T follicular helper cell (primary cell): ENCODE measurements around the gene MMAA.
"Not testable (repeated sequence)": the region's sequence is repeated elsewhere in the genome, so short reads cannot be mapped to it uniquely, and the experiment has no call there.

Source experiments
- DNase-seq: peaks from one replicate; pipeline ENCODE4 v3.0.0-alpha.2; 2020; ENCODE audit warnings: low read depth
- total RNA-seq, 2 experiments: gene quantifications; one replicate each; lab custom pipeline; 2026; lab: John Stamatoyannopoulos, UW

MMAA gene
- total RNA-seq, result 12.0 to 15.9 reads per million in 2 experiments

DNA sequence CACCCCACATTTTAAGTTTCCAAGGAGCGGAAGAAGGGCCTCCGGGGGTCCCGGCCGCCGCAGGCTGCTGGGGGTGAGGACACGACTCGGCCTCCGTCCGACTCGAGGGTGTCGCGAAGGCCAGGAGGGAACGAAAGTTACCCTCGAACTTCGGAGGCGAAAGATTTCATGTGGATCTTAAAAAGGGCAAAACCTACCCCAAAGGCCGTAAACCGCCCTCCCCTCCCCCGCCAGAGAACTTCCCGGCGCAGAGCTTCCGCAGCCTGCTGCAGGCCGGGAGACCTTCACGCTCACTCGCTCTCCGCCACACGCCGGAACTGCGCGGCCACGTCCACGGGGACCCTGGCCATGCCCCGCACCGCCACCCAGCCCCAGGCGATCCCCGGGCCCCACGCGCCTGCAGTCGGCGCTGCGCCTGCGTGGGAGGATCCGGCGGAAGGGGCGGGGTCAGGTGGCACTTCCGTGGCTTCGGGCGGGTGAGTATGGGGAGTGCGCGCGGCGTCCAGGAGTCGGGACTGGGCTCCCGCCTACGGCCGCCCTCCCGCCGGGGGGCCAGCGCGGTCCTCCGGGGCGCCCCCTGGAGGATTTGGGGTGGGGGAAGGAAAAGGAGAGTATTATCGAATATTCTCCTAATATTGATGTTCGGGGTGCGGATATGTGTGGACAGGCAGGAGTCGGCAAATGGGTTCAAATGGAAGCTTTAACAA, at the start of gene MMAA:
Gene MMAA, plus strand, starts transcription at position 454 of the 707 bp plus-strand sequence. CDS start 19,755 bp downstream, outside the sequence.
- peak; percentile 88 for DNase-seq

DNA sequence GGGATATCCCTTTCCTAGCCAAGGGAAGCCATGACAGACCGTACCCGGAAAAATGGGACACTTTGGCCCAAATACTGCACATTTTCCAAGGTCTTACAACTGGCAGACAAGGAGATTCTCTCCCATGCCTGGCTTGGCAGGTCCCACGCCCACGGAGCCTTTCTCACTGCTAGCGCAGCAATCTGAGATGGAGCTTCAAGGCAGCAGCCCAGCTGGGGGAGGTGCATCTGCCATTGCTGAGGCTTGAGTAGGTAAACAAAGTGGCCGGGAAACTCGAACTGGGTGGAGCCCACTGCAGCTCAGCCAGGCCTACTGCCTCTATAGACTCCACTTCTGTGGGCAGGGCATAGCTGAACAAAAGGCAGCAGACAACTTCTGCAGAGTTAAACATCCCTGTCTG, 44.6 kb upstream of the MMAA start:
- not testable (repeated sequence) for DNase-seq

DNA sequence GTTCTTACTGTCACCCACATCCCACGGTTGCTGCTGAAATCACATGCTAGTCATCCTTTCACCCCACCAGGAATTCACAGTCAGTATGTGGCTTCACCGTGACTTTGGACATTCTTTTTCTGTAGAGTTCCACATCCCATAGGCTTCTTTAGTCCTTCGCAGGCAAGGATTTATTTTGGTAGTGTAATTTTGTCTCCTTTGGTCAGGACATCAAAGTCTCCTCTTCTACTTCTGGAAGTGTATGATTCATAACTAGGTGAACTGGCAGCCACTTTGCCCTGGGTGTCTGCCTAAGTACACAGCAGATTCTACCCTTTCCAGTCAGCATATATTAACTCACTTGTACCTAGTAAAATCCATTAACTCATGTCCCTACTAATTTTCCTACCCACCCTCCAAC, 38.3 kb upstream of the MMAA start:
- no peak for DNase-seq

DNA sequence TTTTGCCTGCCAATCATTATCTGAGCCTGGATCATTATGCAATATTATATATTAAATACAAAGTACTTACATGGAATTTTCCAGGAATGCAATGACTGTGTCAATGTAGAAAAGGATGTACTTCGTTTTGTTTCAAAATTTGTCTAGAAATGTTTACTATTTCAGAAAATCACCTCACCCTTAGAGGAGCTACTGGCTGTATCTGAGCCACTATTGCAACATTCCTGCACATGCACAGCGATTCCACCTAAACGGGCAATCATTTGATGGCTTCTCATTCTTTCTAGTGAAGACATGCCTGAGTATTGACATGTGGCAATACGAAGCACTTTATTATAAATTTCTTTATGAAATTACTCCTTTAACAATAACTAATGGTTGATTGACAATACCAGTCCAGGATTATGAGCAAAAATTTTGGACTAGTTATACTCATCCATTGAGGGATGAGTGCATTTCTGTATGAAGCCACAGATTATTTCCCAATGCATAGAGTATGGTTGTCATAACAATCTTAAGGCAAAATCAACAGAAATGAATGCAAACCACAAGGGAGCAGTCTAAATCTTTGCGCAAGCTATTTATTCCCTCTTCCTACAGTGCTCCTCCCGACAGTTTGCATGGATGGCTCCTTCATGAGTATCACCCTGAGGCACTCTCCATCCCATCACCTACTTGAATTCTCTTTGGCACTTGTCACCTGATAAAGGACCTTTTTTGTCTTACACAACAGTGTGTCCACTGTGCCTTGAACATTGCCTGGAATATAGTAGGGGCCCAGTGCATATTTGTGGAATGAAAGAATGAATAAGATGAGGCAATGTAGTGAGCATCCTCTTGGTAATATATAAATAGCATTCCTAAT, 35.8 kb upstream of the MMAA start:
- DNase-seq, result no peak

DNA sequence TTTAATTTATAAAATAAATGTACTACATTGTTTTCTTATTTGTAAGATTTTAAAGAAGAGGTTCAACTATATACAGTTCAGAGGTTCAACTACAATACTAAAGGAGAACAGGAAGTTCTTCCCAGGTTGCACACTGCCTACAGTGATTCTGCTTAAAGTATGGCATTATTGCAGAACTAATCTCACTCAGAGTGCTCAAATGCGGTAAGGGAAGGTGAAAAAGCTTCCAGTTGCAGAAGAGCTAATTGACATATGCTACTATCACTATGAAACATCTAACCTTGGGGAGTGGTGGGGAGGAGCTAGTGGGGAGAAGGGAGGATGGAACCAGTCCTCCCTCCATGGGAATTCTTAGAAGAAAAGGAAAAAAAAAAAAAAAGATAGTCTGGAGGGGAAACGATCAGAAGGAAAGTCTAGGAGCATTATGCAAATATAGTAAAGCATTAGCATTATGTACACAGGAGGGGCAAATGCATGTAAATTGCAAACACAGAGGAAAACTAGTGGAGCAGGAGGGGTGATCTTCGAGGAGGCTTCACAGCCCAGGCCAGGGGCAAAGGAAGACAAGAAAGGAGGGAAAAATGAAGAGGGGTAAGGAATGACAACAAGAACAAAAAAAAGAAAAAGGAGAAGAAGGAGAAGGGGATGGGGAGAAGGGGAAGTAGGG, 32.0 kb upstream of the MMAA start:
- no peak for DNase-seq

DNA sequence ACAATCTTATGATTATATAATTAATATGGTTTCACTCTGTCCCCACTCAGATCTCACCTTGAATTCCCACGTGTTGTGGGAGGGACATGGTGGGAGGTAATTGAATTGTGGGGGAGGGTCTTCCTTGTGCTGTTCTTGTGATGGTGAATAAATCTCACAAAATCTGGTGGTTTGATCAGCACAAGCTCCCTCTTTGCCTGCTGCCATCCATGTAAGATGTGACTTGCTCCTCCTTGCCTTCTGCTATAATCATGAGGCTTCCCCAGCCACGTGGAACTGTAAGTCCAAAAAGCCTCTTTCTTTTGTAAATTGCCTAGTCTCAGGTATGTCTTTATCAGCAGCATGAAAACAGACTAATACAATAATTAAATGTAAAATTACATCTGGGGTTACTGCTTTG, 29.8 kb upstream of the MMAA start:
- not testable (repeated sequence) for DNase-seq

DNA sequence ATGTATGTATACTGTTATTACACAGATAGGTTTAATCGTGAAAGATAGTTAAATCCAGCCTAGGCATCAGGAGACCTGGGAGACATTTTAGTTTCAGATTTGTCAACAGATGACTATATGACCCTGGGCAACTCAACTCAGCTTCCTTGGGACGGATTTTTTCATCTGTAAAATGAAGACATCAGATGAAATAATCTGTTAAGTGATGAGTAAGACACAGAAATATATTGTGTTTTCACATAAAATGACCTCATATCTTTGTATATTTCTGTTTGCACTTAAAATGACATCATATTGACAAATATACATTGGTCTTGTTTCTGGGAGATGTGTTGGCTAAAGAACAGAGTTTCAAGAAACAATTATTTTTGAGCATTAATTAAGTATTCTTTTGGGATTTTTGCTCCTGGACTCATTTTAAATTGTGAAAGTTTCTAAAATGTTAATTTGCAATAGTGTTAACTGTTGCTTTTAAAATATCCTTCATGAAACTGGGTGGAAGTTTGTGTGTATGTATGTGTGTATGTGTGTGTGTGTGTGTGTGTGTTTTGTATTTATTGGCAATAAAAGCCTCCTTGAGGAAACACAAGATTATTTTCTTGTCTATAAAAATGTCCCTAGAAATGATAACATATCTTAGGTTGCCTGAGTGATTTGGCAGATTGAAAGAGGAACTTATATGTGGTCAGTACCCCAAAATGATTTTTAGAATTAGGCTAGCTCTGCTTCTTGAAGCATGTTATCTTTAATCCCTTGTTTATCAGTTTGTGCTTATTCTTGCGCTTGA, 29.1 kb upstream of the MMAA start:
- no peak for DNase-seq

DNA sequence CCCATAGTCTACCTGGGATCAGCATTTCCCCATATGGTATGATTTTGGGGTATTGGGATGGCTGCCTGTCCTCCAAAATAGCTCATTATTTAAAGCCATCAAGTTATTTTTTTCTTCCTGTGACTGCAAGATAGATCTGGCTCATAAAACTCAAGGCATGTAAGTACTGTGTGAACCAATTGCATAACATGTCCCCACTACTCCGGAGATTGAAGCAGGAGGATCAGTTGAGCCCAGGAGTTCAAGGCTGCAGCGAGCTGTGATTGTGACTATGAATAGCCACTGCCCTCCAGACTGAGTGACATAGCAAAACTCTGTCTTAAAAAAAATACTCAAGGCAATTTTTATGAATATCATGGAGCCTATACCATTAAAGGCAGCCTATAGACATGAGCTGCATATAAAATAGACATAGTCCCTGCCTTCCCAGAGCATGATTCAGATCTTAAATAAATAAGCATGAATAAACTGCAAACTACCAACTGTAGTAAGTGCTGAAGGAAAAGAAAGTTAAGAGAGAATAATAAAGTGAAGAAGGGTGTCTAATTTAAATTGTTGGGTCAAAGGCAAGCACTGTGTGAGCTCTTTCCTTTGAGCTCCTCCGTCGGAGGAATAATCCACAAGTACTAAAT, 16.9 kb upstream of the MMAA start:
- no peak for DNase-seq

DNA sequence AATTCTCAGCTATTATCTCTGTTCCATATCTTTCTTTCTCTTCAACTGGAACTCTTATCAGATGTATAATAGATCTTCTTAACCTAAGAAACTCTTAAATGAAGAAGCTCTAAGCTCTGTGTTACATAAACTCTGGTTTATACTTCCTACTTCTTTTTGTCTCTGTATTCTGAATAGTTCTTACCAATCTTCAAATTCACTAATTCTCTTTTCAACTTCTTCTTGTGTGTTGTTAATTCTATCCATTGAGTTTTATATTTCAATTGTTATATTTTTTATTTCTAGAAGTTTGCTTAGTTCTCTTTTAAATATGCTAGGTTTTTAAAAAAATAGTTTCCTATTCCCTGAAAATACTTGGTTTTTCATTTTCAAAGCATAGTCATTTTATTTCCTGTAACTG, 13.2 kb upstream of the MMAA start:
- no peak for DNase-seq

DNA sequence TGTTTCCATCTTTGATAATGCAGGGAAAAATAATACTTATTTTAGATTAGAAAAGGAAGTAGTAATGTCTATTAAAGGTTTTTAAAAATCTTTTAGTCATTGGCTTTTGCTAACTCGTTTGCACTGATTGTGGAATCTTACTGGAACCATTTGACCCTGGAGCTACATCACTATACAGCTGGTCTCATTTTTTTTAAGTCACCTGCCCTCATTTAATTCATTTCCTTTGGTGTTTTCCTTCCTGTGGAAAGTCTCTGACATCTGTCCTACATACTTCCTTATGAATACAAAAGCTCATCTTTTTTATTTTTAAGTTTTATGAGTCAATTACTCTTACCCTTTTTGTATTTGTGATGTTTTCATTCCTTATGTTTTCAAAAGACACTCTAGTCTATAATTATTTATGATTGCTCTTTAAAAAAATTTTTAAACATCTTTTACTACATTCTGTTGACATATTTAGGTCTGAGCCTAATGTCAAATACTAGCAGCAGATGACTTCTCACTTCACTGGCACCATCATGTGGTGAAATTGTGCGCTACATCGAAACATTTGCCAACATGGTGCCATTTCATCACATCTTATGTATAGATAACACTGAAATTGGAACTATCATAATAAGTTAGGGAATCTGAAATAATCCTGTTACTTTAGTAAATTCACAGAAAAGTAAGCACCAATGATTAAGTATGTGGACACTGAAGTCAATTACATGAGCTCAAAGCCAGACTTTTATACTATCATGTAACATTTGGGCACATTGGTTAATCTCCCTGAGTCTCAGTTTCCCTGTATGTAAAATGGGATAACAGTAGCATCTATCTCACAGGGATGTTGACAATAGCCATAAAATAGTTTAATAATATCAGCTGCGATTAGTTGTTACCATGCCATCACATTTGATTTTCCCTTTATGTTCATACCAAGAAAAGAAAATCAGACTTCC, 9.4 kb upstream of the MMAA start:
- peak; percentile 37 for DNase-seq

DNA sequence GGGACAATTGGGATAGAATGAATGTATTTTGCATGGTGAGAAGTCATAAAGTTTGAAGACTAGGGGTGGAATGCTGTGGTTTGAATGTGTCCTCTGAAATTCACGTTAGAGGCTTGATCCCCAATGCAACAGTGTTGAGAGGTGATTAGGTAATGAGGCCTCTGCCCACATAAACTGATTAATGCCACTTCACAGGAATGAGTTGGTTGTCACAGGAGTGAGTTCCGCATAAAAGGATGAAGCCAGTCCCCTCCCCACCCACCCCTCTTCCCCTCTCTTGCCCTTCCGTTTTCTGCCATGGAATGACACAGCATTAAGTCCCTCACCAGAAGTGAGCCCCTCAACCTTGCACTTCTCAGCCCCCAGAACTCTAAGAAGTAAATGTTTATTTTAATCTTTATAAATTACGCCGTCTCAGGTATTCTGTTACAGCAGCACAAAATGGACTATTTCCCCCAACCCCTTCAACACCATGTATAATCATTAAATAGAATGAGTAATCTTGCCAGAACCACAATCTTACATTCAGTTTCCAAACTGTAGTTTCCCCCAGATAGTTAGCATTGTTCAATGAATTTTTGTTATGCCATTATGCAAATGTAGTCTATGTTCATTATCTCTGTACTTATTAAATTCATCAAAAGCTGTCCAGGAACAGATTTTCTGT, 5.5 kb upstream of the MMAA start:
- no peak for DNase-seq

DNA sequence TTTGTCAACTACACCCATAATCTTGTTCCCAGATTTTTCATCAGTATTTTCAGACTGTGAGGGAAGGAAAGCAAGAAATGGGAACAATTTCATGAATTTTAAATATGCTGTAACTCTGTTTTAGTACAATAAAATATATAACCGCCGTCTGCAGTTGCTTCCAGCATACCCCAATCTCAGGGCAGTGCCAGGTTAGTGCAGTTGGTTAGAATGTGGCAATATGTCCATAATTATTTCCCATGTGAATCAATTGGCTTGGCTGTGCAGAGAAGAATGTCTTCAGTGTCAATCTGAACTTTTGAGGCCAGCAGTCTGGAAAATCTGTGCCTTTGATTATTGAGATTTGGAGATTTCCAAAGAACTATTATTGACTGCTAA, 5.0 kb upstream of the MMAA start:
- no peak for DNase-seq

DNA sequence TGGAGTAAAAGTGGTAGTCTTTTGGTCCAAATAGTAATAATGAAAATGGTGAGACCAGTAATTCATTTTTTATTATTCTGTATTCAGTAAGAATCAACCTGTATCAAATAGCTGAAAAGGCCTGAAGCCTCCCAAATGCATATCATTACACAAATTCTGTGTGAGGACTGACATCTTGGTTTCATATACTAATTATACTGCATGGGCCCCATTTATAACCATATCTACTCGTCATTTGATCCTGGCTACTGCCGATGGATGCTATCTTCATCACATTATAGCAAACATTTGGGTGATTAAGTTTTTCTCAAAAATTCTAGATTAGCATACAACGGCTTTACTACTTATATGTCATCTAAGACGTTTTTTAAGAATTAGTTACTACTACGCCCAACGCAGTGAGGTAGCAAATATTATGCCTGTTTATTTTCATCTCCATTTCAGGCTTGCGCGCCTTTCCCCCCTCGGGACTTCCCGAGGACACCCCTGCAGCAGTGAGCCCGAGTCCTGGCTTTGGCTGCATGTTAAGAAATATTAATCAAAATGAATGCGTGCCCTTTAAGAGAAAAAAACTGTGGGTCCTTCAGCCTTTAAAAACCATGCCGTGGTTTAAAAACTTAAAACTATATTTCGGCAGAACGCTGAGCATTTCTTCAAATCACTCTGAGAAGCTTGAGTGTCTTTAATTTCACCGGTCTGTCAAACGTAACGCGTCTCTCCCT, 814 bp upstream of the MMAA start:
- peak; percentile 3 for DNase-seq

DNA sequence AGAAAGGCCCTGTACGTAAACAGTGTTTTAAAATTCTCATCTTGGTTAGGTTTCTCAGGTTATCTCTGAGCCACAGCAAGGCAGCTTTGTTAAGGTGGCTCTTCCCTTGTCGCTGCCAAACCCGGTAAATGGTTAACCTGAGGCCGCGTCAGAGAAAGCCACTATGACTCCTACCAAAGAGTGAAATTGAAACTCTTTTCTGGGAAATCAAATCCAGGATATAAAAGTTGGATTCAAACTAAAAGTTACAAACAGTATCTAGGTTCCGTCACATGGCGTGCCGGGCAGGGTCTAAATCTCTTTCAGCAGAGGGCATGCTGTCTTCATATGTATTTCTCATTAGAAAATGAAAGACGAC, 433 bp downstream of the MMAA start:
- peak; percentile 24 for DNase-seq

DNA sequence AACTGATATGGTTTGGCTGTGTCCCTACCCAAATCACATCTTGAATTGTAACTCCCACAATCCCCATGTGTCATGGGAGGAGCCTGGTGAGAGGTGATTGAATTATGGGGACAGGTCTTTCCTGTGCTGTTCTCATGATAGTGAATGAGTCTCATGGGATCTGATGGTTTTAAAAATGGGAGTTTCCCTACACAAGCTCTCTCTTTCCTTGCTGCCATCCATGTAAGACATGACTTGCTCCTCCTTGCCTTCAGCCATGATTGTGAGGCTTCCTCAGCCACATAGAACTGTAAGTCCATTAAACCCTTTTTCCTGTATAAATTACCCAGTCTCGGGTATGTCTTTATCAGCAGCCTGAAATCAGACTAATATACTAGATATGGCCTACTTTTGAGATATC, 2.9 kb downstream of the MMAA start:
- not testable (repeated sequence) for DNase-seq

DNA sequence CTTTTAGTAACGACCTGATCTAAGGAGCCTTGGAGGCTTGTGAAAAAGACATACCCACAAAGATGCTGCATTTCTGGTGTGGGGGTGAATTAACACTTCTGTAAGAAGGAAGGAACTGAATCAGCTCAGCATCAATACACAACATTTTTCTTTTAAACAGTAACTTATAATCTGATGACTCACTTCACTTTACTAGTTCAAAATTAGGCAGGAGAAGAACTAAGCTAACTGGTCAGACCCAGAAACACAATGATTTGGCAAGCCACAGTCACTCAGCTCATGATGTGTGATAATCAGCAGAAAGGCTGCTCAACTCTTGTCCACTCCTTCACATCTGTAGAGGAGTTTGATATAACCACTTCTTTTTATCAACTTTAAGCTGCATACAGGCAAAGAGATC, 4.6 kb downstream of the MMAA start:
- no peak for DNase-seq

DNA sequence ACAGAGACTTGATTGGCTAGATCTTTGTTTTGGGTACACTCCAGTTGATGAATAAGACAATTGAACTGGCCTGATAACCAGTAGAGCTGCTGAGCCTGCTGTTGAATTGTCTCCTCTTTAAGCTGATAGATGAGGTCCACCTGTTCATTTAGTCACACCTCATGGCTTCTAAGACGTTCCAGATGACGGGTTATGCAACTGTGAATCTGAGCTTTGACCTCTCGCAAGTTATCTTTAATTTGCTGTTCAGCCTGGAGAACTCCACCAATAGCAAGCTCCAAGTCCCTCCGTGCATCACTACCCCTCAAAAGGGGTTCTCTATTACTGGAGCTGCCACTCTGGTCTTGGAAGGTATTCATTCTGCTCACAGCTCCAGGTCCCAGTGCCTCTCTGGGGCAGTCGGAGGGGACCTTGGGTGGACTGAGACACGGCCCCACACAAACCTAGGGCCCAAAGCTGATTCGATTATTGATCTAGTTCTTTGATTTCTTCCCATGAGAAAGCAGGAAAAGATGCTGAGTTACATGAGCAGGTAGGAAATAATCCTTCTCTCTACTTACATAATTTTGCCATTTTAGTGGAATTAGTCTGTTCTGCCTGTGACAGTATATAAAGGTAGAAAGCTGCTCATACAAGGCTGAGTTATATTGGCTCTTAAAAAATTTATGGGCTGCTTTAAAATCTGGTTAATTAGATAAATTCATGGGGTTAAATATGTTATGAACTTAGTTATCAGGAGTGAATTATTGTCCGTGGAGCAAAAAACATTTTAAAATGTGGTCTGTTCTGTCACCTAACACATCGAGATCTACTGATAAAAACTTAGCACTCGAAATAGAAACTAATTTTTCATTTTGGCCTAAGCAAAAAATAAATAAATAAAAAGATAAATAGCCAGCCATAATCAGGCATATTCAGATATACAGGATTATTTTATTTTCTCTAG, 6.8 kb downstream of the MMAA start:
- DNase-seq, result no peak

DNA sequence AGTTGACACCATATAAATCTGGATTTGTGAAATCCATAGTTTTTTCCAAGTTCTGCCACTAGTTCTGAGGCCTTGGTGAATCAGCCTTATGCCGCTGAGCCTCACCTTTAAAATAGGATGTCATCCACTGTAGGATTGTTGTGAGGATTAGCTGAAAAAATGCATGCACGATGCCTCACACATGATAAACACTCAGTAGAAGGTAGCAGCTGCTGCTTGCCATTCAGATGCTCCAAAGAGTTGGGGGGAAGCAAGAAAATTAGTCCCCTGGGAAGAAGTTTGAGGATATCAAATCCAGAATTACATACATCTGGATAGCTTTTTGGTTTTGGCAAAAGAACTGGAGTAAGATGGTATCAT, 7.4 kb downstream of the MMAA start:
- no peak for DNase-seq
